Measurements from ENCODE around the gene OCRL.

GRCh38 chrX:129614481-129615255 is 74.6 kb downstream of the OCRL start:
- TF ChIP-seq CTCF (IDR thresholded peaks at IDR 0.05) = no peak
- no peak for TF ChIP-seq POLR2A (IDR thresholded peaks at IDR 0.05)

Measured in upper lobe of left lung (tissue), 4 donors.